ENCODE measurements around the gene RIC8B.
"Not testable (repeated sequence)": the region's sequence is repeated elsewhere in the genome, so short reads cannot be mapped to it uniquely, and the experiment has no call there.

RIC8B gene

DNA sequence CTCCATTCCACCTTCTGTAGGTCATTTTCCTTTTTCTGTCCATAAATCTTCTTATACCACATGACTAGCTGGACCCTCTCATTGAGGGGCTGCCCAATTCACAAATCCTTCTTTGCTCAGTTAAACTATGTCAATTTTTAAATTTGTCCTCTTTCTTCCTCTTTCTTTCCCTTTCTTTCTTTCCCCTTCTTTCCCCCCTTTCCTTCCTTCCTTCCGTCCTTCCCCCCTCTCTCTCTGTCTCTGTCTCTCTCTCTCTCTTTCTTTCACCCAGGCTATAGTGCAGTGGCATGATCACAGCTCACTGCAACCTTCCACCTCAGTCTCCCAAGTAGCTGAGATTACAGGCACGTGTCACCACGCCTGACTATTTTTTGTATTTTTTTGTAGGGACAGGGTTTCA is 134.1 kb downstream of the RIC8B start:
- no peak for DNase-seq

DNA sequence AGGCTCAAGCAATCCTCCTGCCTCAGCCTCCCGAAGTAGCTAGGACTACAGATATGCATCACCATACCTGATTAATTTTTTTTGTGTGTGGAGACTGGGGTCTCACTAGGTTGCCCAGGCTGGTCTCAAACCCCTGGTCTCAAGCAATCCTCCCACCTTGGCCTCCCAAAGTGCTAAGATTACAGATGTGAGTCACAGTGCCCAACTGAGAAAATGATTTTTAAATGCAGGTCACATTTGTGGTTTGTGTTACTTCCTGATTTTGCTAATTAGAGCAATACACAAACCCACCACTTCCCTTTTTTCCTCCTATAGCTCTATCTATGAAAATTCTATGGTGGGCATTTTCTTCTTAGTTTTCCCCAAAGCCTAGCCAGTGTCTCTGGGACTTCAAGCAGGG is 135.7 kb downstream of the RIC8B start:
- DNase-seq, result no peak

DNA sequence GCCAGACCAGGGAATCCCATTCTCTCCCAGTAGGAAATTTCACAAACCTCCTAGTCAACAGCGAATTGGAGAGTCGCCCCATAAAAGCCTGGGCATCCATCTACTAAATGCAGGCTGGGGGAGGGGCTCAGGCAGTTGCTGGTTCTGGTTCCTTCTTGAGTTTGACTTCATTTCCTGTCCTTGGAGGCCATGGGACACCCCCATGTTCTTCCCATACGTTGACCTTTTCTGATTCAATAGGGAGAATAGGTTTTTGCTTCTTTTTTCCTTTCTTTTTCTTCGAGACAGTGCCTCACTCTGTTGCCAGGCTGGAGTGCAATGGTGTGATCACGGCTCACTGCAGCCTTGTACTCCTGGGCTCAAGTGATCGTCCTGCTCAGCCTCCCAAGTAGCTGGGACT is 137.1 kb downstream of the RIC8B start:
- DNase-seq, result no peak

- no peak for DNase-seq
Observed at GRCh38 chr12:106913456-106913855, 139.0 kb downstream of the RIC8B start.

- no peak for DNase-seq
Observed at GRCh38 chr12:106914796-106915634, 140.5 kb downstream of the RIC8B start.

- DNase-seq, result no peak
Observed at GRCh38 chr12:106915635-106916026, 141.1 kb downstream of the RIC8B start.

DNA sequence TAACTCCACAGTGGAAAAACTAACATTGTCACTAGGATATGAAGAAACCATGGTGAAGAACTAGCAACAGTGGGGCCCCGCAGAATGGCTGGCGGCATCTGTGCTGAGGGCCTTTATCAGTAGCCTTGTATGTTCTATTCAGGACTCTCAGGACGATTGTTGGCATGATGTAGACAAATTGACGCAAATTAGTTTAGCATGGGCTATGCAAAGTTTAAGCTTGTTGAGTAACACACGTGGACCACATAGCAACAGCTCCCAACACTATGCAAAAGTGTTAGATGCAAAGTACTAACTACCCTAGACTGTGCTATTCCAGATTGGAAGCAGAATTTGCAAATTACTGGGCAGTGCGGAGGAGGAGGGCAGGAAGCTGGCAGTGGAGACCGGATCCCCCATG is 143.0 kb downstream of the RIC8B start:
- no peak for DNase-seq

DNA sequence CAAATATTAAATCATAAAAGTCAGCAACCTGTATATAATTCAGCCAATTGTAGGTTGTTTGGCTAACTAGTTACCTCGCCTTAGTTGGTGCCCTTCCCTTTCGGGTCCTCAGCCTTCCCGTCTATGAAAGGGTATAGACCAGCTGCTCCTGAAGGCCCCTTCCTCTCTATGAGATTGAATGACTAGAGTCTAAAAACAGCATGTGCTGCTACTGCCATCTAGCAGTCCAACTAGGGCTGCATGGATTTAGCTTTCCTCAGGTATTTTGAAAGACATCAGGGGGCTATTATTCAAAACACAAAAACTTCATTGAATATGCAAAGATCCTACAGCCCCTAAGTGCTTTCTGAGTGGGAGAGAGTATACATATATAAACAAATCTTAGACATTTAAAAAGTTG is 144.3 kb downstream of the RIC8B start:
- no peak for DNase-seq

GRCh38 chr12:106919910-106920544 is 145.5 kb downstream of the RIC8B start:
- DNase-seq, result no peak

DNA sequence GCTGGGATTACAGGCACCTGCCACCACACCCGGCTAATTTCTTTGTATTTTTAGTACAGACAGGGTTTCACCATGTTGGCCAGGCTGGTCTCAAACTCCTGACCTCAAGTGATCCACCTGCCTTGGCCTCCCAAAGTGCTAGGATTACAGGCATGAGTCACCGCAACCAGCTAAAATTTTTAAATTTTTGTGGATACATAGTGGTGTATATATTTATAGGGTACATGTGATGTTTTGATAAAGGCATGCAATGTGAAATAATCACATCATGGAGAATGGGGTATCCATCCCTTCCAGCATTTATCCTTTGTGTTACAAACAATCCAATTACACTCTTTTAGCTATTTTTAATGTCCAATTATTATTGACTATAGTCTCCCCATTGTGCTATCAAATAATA is 147.5 kb downstream of the RIC8B start:
- DNase-seq, result not testable (repeated sequence)

GRCh38 chr12:106923594-106923993 is 149.1 kb downstream of the RIC8B start:
- DNase-seq, result not testable (repeated sequence)

- DNase-seq, result no peak
Observed at GRCh38 chr12:106924268-106924861, 149.9 kb downstream of the RIC8B start.

DNA sequence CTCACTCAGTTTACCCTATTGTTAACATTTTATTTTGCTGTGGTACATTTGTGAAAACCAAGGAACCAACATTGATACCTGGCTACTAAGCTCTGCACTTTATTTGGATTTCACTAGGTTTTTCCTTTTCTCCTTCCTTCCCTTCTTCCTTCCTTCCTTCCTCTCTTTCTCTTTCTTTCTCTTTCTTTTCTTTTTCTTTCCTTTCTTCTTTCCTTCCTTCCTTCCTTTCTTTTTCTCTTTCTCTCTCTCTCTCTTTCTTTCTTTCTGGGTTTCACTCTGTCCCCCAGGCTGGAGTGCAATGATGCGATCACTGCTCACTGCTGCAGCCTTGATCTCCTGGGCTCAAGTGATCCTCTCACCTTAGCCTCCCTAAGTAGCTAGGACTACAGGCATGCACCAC is 152.2 kb downstream of the RIC8B start:
- no peak for DNase-seq

- DNase-seq, result no peak
Observed at GRCh38 chr12:106934277-106934676, 159.8 kb downstream of the RIC8B start.

Data from stimulated activated CD4-positive, alpha-beta T cell treated with anti-CD3 and anti-CD28 coated beads, Interleukin-1b, Interleukin-23, amount 100 ng/mL, for 48 hours (primary cell).